DMS 273 (cell line): Measurements from ENCODE around the gene C5orf24.
"Not testable (repeated sequence)": the region's sequence is repeated elsewhere in the genome, so short reads cannot be mapped to it uniquely, and the experiment has no call there.

Experiments
- DNase-seq: peaks from one replicate; lab custom pipeline; 2025; ENCODE audit not compliant: unreplicated experiment; lab: John Stamatoyannopoulos, UW

The C5orf24 gene

GRCh38 chr5:134845852-134846640 is at the start of gene C5orf24:
Gene C5orf24 (plus strand): TSS chr5:134845968. CDS start chr5:134854901, 8,933 bp downstream.
- peak; percentile 99 for DNase-seq

- no peak for DNase-seq
These were observed 47.3 kb upstream of the C5orf24 start for GRCh38 chr5:134798468-134798867.

GRCh38 chr5:134803821-134804220 is 41.9 kb upstream of the C5orf24 start:
- no peak for DNase-seq

GRCh38 chr5:134813407-134813806 is 32.4 kb upstream of the C5orf24 start:
- DNase-seq, result no peak

GRCh38 chr5:134813827-134814226 is 31.9 kb upstream of the C5orf24 start:
- DNase-seq, result no peak

- no peak for DNase-seq
These were observed 28.8 kb upstream of the C5orf24 start for GRCh38 chr5:134817006-134817405.

- no peak for DNase-seq
These were observed 27.0 kb upstream of the C5orf24 start for GRCh38 chr5:134818776-134819175.

GRCh38 chr5:134819407-134819963 is 26.3 kb upstream of the C5orf24 start:
- DNase-seq, result no peak

GRCh38 chr5:134821841-134822240 is 23.9 kb upstream of the C5orf24 start:
- no peak for DNase-seq

- DNase-seq, result no peak
These were observed 21.1 kb upstream of the C5orf24 start for GRCh38 chr5:134824681-134825080.

GRCh38 chr5:134825212-134825611 is 20.6 kb upstream of the C5orf24 start:
- no peak for DNase-seq

- DNase-seq, result no peak
These were observed 12.3 kb upstream of the C5orf24 start for GRCh38 chr5:134833340-134834032.

GRCh38 chr5:134835623-134836022 is 10.1 kb upstream of the C5orf24 start:
- no peak for DNase-seq

GRCh38 chr5:134837530-134838181 is 8.1 kb upstream of the C5orf24 start:
- DNase-seq, result no peak

- not testable (repeated sequence) for DNase-seq
These were observed 7.4 kb upstream of the C5orf24 start for GRCh38 chr5:134838361-134838760.

- DNase-seq, result no peak
These were observed 5.0 kb upstream of the C5orf24 start for GRCh38 chr5:134840811-134841210.

- no peak for DNase-seq
These were observed 1.5 kb upstream of the C5orf24 start for GRCh38 chr5:134844252-134844651.

GRCh38 chr5:134845335-134845851 is 375 bp upstream of the C5orf24 start:
- DNase-seq, result peak; percentile 56

- peak; percentile 69 for DNase-seq
These were observed 833 bp downstream of the C5orf24 start for GRCh38 chr5:134846641-134846960.

- not testable (repeated sequence) for DNase-seq
These were observed 3.7 kb downstream of the C5orf24 start for GRCh38 chr5:134849434-134849933.

- DNase-seq, result peak; percentile 54
These were observed 5.6 kb downstream of the C5orf24 start for GRCh38 chr5:134851307-134851923.
